Left lung (tissue), 10 donors: ENCODE measurements around the gene LCORL. TPM values are rescaled to one million over a fixed set of nuclear protein-coding genes. Genes with fewer than 3 reads are reported as not detected.

Source experiments
- ATAC-seq: fragments of 200-7000 bp; cut with Tn5 transposase; one replicate; pipeline ENCODE4 v1.9.1; 2020; ENCODE audit warnings: moderate library complexity
- DNase-seq, 4 donors: peaks; one replicate each; pipeline ENCODE4 v3.0.0-alpha.2; 2013 to 2020
- H3K27ac ChIP-seq, 2 donors: fragments of 200-600 bp; sonication (generic) in 1 of 2; one replicate each; pipeline versions ENCODE4 v1.5.0 to v1.8.0; 2020 to 2021
- H3K27me3 ChIP-seq, 2 donors: fragments of 200-600 bp; sonication (generic) in 1 of 2; one replicate each; pipeline versions ENCODE4 v1.5.0 to v1.8.0; 2020 to 2021
- H3K36me3 ChIP-seq, 2 donors: fragments of 200-600 bp; sonication (generic) in 1 of 2; one replicate each; pipeline versions ENCODE4 v1.5.0 to v1.8.0; 2020 to 2021
- H3K4me1 ChIP-seq, 2 donors: fragments of 200-600 bp; one replicate each; pipeline ENCODE4 v1.8.0; 2021
- H3K4me3 ChIP-seq, 2 donors: fragments of 200-600 bp; sonication (generic) in 1 of 2; one replicate each; pipeline versions ENCODE4 v1.5.0 to v1.8.0; 2020 to 2021; ENCODE audit warnings: mild to moderate bottlenecking in 1 of 2
- H3K9me3 ChIP-seq, 2 donors: fragments of 200-600 bp; sonication (generic) in 1 of 2; one replicate each; pipeline versions ENCODE4 v1.5.0 to v1.8.0; 2020 to 2021
- CTCF ChIP-seq, 2 donors: fragments of 200-600 bp; sonication (generic) in 1 of 2; IDR thresholded peaks; one replicate each; pipeline versions ENCODE4 v1.5.0 to v1.8.0; 2021; ENCODE audit warnings: antibody characterized with exemption in 2 of 2
- intact Hi-C, 2 donors: fragments of 100-400 bp; cut with DNase I; formaldehyde crosslinking; loops; one replicate each; pipeline versions ENCODE4 v1.11.2 to v1.14.2; 2022
- polyA plus RNA-seq, 6 donors: library from polyadenylated mRNA; unstranded; fragments of 120-200 nt; gene quantifications; one replicate each; pipeline ENCODE4 v1.2.1, GENCODE V29; 2013; ENCODE audit not compliant: insufficient read length in 6 of 6
- total RNA-seq, 2 donors: library from RNA; stranded (reverse); fragmentation: NEBNext Ultra II Directional; extraction: Animal tissue kit (Norgen Biotek cat#: 25700); gene quantifications; one replicate each; pipeline ENCODE4 v1.2.1, GENCODE V29; 2021
- donor health status: DM: no; HTN: yes; CAD: no.
- donor health status: DM: no; HTN: no; CAD: no.

Gene LCORL
- total and polyA plus RNA-seq, 8 donors: 12.2 to 20.9 (median 17.5) TPM

- Histone ChIP-seq H3K27ac (peak overlapping the region; percentile 95), H3K36me3 (no peaks in the 10 kb centered on the region), H3K27me3 (peaks cover 0 to 10% of the 10 kb centered on the region in 2 donors), H3K4me3 (peak overlapping the region; percentile 91 to 93), H3K9me3 (no peaks in the 10 kb centered on the region), H3K4me1 (peaks cover 9 to 16% of the 10 kb centered on the region in 2 donors)
- TF ChIP-seq CTCF (IDR thresholded peaks at IDR 0.05): no peak
- intact Hi-C loops: no loop called here
- peak; percentile 18 for ATAC-seq
- peak; percentile 71 to 88 (median 85) for DNase-seq
Observed at GRCh38 chr4:18020671-18021469, 685 bp downstream of the LCORL start.

GRCh38 chr4:18020145-18020670 is 1.3 kb downstream of the LCORL start:
- intact Hi-C loops: no loop called here
- peak overlapping the region; percentile 91 to 93 for H3K4me3 ChIP-seq
- peak overlapping the region; percentile 15 to 95 for H3K27ac ChIP-seq
- H3K27me3 ChIP-seq: peaks cover 0 to 10% of the 10 kb centered on the region in 2 donors
- H3K4me1 ChIP-seq: peaks cover 9 to 16% of the 10 kb centered on the region in 2 donors
- DNase-seq (peak in 2 of 4 donors; percentile 11 to 19), ATAC-seq (no peak)
- H3K9me3 ChIP-seq: no peaks in the 10 kb centered on the region
- no peaks in the 10 kb centered on the region for H3K36me3 ChIP-seq
- no peak for TF ChIP-seq CTCF (IDR thresholded peaks at IDR 0.05)

GRCh38 chr4:18014269-18014668 is 7.3 kb downstream of the LCORL start:
- Histone ChIP-seq H3K27ac (no peak overlapping the region), H3K4me1 (peaks cover 6 to 7% of the 10 kb centered on the region in 2 donors), H3K36me3 (no peaks in the 10 kb centered on the region), H3K4me3 (no peak overlapping the region), H3K9me3 (no peaks in the 10 kb centered on the region), H3K27me3 (no peaks in the 10 kb centered on the region)
- intact Hi-C loops: no loop called here
- no peak for TF ChIP-seq CTCF (IDR thresholded peaks at IDR 0.05)
- DNase-seq (no peak), ATAC-seq (no peak)

GRCh38 chr4:18012807-18013462 is 8.6 kb downstream of the LCORL start:
- intact Hi-C loops: no loop called here
- ATAC-seq: no peak
- no peaks in the 10 kb centered on the region for H3K36me3 ChIP-seq
- no peaks in the 10 kb centered on the region for H3K9me3 ChIP-seq
- no peak overlapping the region for H3K27ac ChIP-seq
- peaks cover 6 to 7% of the 10 kb centered on the region in 2 donors for H3K4me1 ChIP-seq
- H3K27me3 ChIP-seq: no peaks in the 10 kb centered on the region
- no peak for TF ChIP-seq CTCF (IDR thresholded peaks at IDR 0.05)
- DNase-seq: no peak
- H3K4me3 ChIP-seq: no peak overlapping the region
